ENCODE measurements around the gene KCNK4.

The KCNK4 gene

DNA sequence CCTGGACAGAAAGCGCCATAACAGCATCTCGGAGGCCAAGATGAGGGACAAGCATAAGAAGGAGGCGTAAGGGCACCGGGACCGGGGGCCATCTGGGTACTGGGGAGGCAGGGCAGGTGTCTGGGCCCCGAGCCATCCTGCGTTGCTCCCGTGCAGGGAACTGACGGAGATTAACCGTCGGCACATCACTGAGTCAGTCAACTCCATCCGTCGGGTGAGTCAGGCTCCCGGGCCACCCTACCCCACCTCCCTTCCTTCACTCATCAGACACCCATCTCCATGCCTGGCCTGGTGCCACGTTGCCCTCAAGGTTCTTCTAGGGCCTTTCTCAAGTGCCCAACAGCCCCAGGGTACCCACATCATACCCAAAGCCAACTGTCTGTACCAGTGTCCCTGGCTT lies 24.8 kb upstream of the KCNK4 start:
- in situ Hi-C loops (cut with HindIII; ENCODE audit: low sequenced_read_pairs) = no loop called here

DNA sequence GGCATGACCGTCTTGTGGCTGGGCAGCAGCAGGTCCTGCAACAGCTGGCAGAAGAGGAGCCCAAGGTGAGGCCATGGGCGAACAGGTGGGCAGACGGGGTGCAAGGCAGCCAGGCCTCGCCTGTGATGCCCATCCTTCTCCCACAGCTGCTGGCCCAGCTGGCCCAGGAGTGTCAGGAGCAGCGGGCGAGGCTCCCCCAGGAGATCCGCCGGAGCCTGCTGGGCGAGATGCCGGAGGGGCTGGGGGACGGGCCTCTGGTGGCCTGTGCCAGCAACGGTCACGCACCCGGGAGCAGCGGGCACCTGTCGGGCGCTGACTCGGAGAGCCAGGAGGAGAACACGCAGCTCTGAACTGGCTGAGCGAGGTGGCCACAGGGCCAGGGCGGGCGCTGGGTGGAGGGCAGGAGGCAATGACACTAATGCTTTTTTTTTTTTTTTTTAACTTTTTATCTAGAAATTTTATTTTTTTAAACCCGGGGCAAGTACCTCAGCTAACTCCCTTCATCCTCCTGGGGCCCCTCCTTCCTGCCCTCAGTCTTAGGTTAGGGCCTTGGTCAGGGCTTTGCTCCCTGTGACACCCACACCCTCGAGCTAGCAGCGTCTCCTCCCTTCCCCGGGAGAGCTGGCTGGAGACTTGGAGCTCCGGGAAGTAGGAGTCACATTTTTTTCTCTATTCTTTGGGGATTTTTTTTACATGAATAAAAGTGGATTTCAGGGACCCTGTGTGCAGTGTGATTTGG lies 23.7 kb upstream of the KCNK4 start:
- in situ Hi-C loops (cut with HindIII; ENCODE audit: low sequenced_read_pairs) = no loop called here

DNA sequence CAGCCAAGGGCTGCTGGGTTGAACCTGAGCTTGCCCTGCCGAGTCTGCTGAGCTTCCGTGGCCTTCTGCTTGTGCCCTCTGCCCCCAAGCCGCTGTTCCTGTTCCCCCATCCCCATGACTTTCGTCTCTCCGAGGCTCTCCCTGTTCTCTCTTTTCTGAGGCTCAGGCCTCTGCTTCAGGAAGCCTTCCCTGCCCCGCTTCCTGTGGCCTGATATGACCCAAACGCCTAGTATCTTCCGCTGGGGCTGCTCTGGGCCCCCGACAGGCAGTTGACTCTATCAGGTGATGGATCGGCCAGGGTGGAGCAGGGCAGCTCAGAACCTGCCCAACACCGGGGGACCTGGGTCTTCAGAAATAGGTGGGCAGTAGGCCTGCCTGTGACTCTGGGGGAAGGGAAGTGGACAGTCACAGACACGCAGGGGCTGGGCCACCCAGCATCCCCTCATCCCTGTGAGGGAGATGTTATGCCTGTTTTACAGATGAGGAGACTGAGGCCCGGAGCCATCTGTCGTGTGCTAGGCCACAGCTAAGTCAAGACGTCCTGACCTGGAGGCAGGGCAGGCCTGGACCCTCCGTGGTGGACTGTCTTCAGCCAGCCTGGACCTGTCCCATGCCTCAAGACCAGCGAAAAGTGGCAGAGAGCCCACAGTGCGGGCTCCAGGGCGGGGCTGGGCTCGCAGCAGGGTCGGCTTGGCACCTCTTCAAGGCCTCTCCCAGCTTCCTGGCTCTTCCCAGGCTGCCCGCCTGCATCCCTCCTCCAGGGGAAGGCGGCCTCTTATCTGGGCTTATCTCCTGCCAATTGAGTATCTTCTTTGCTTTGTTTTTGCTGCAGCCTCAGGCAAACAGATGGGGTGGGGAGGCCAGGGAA lies 22.8 kb upstream of the KCNK4 start:
- in situ Hi-C loops (cut with HindIII; ENCODE audit: low sequenced_read_pairs) = no loop called here

DNA sequence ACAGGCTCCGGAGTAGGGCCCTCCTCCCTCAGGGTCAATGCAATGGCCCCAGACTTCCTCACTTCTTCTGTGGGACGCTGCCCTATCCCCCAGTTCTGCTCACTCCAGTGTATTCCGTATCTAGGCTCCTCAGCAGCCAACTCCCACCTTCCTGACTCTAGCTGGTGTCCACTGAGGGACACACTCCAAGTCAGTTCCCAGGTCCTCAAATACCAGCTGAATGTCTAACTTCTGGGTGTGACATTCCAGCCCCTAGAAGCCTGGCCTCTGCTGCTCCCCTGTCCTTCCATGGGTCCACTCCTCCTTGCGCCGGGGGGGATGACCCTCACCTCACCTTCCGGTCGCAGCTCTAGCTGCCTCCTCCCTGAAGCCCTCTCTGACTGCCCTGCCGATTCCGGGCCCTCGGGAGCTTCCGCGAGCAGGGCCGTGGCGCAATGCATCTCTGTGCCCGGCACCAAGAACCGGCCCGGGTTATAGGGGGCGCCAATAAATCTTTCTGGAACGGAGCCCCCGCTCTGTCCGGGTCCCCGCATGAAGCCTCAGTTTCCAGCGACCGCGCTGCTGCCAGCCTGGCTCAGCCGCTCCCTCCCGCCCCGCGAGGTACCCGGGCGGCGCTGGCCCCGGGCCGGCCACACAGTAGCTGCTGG lies 22.1 kb upstream of the KCNK4 start:
- in situ Hi-C loops (cut with HindIII; ENCODE audit: low sequenced_read_pairs) = no loop called here

DNA sequence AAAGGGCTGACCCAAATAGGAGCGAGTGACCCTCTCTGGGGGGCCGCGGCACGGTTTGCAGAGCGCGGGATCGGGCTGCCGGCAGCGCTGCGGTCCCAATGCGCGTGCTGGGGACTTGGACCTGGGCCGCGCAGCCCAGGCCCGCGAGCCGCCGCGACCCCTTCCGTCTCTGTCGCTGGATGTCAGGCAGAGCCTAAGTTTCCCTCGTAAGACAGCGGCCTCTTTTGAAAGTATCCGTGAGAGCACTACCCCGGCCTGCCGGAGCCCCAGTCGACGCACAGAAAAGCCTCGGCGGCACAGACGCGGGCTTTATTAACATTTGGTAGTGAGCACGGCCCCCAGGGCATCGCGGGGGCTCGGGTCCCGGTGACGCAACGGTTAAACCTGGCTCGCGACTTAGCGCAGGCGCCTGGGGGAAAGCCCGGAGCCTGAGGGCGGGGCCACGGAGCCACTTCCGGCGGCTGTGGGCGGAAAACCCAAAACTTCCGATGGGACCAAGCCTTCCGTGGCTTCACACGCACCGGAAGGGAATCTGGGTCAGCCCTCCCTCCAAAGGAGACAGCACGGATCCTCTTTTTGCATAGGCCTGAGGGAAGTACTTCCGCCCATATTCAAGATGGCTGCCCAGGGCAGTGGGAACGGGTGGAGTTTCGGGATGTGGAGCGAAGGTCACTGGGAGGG lies 21.4 kb upstream of the KCNK4 start:
- in situ Hi-C loops (cut with HindIII; ENCODE audit: low sequenced_read_pairs) = loop anchor here (10.0 kb wide), 1 partner anchor 55 kb away; no protein-coding TSS in a partner anchor

DNA sequence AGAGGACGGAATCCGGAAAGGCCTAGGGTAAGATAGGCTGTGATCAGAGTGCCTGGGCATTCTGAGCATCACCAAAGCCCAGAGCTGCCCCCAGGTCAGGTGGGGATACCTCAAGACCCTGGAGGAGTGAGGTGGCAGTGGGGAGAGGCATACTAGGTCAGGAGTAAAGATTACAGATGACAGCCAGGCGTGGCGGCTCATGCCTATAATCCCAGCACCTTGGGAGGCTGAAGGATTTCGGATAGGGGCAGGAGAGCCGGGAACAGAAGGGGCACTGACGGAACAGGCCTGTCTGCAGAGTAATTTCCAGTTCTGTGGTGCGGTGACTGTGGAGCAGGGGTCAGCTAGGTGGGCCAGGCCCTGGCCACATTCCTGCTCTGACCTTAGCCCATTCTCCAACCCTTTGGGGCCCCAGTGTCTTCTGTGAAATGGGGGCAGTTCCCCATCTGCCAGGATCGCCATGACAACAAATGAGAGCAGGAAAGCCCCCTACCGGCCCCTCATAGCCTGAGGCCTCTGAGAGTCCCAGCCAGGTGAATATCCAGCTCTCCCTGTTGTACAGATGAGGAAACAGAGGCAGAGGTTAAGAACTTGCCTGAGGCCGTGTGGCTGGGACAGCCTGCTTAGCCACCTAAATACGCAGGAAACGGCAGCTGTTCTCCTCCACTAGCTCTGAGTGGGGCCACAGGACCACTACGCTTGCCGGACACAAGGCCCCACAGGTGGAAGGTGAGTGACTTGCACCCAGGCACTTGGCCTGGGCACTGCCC lies 15.9 kb upstream of the KCNK4 start:
- in situ Hi-C loops (cut with HindIII; ENCODE audit: low sequenced_read_pairs) = loop anchor here (10.0 kb wide), 1 partner anchor 50 kb away; no protein-coding TSS in a partner anchor

DNA sequence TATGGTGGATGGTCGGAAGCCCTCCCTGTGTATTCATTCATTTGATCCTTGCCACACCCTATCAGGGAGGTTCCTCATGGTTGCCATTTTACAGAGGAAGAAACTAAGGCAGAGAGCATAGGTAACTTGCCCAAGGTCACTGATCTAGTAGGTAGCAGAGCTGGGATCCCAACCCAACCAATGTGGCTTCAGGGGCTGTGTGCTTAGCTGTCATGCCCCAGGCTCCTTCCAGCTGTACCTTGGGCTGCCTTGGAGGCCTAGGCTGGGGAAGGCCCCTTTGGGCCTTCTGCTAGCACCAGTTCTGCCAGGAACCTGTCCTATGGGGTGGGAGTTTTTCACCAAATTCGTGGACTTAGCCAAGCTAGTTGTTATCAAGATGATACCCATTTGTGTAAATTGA lies 15.3 kb upstream of the KCNK4 start:
- in situ Hi-C loops (cut with HindIII; ENCODE audit: low sequenced_read_pairs) = loop anchor here (10.0 kb wide), 1 partner anchor 49 kb away; no protein-coding TSS in a partner anchor

DNA sequence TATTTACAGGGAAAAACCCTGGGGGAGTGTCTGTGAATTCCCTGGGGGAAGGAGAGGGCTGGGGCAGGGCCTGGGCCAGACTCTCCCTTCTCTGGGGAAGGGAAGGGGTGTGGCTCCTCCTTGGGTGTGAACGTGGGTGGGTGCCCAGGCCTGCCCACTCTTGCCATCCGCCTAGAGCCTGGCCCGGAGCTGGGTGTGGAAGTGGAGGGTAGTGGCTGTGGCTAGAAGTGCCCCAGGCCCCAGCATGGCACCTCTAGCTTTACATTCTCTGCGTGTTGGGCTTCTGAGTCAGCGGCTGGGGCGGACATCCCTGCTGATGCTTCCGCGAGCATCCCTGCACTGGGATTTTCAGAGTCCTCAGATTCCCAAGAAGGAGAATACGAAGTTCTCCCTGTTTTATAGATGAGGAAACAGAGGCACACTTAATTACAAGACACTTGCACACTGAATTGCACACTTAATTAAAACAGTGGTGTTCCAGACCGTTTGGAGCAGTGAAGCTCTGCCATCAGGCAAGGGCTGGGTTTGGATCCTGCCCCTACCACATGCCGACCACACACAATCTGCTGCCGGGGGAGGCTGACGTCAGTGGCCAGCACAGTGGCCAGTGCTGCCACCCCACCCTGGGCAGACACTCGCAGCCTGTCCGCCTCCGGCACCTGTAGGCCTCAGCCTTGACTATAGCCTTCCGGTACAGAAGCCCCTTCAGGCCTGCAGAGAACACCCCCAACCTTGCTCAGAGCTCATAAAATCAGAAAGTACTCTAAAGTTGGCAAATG lies 14.3 kb upstream of the KCNK4 start:
- in situ Hi-C loops (cut with HindIII; ENCODE audit: low sequenced_read_pairs) = loop anchor here (10.0 kb wide), 1 partner anchor 48 kb away; no protein-coding TSS in a partner anchor

DNA sequence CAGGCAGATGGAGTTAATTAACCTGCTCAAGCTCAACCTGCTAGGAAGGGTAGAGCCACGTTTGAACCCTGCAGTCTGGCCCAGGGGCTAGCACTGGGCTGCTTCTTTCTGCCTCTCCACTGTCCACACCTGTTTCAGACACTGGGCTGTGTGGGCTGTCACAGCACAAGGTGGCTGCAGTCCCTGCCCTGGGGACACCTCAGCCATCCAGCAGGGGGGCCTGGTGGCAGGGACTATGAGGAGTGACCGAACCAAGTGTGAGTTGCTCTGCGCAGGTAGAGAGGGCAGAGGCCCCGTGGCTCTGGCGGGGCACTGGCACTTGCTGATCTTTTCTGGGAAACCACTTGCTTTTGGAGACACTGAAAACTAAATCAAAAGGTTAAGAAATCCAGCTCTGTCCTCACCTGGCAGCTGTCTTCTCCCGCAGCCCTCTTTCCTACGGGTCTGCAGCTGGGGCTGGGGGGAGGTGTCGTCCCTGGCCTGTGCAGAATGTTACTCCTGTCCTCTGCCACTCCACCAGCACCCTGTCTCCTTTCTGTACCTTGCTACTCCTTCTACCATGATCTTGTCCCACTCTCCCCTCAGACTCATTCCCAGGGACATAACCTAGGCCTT lies 12.4 kb upstream of the KCNK4 start:
- in situ Hi-C loops (cut with HindIII; ENCODE audit: low sequenced_read_pairs) = loop anchor here (10.0 kb wide), 1 partner anchor 46 kb away; no protein-coding TSS in a partner anchor

DNA sequence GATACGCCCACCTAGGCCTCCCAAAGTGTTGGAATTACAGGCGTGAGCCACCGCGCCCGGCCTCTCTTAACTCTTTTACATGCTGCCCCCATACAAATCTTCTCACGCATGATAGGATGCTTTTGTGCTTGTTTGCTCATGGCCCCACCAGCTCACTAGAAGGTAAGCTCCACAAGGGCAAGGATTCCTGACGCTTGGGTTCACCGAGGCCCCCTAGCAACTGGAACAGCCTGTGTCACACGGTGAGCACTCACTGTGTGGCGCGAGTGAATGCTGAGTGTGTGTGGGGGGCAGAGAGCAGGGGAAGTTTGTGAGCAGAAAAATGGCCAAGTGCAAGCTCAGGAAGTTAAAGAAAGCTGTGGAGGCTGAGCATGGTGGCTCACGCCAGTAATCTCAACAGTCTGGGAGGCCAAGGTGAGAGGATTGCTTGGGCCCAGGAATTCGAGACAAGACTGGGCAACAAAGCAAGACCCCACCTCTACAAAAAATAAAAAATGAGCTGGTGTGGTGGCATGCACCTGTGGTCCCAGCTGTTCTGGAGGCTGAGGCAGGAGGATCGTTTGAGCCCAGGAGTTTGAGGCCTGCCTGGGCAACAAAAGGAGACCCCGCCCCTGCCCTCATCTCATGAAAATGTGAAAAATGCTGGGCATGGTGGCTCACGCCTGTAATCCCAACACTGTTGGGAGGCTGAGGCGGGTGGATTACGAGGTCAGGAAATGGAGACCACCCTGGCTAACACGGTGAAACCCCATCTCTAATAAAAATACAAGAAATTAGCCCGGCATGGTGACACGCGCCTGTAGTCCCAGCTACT lies 8.9 kb upstream of the KCNK4 start:
- in situ Hi-C loops (cut with HindIII; ENCODE audit: low sequenced_read_pairs) = no loop called here

DNA sequence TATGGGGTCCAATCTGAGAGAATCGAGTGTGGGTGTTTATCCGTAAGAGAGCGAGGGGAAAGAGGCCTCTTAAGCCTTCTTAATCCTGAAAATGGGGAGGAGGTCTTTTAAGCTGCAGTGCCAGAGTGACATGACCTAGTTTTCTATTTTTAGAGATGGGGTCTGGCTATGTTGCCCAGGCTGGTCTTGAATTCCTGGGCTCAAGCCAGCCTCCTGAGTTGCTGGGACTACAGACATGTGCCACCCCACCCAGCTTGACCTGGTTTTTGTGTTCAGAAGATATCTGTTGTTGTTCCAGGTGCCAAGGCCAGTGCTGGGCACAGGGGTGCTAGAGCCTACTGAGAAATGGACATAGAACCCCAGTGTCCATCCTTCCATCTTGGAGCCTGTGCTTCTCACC lies 8.0 kb upstream of the KCNK4 start:
- in situ Hi-C loops (cut with HindIII; ENCODE audit: low sequenced_read_pairs) = no loop called here

DNA sequence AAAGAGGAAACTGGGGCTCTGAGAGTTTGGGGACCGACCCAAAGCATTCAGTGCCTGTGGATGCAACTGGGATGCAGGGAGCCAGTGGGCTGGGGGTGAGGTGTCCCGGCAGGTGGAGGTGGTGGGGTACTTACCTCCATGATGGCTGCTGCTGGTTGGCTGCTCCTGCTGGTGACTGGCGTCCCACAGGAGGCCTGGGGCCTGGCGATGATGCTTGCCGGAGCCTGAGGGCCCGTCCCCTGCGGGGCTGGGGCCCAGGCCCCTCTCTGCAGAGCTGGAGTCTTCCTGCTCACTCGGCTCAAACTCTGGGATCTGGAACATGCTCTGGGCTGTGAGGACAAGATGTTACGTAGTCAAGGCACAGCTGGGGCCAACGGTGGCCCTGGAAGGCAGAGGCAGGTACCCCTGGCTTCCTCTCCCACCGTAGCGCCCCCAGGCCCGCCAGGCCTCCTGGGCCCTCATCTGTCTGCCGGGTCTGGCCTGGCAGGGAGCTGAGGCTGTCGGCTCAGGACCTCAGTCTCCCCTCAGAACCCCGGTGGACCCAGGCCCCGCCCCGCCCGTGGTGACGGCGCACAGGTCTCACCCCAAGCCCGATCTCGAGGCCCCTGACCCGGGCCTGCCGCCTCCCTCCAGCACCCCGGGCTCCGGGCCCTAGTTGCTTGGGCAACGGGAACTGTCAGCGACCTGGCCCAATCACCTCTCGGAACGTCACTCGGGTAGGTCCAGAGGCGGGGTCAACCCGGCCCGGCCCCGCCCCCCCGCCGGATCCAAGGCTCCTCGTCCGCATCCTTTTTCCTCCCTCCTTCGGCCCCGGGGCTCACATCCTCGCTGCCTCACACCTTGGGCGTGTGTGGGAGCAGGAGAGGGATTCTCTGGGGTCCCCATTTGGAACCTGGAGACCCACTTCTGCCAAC lies 6.8 kb upstream of the KCNK4 start, which contains the start of gene BAD:
BAD (minus strand) TSS at position 618 of the 914 bp plus-strand sequence; CDS start at position 321, 297 bp downstream.
- in situ Hi-C loops (cut with HindIII; ENCODE audit: low sequenced_read_pairs) = no loop called here

DNA sequence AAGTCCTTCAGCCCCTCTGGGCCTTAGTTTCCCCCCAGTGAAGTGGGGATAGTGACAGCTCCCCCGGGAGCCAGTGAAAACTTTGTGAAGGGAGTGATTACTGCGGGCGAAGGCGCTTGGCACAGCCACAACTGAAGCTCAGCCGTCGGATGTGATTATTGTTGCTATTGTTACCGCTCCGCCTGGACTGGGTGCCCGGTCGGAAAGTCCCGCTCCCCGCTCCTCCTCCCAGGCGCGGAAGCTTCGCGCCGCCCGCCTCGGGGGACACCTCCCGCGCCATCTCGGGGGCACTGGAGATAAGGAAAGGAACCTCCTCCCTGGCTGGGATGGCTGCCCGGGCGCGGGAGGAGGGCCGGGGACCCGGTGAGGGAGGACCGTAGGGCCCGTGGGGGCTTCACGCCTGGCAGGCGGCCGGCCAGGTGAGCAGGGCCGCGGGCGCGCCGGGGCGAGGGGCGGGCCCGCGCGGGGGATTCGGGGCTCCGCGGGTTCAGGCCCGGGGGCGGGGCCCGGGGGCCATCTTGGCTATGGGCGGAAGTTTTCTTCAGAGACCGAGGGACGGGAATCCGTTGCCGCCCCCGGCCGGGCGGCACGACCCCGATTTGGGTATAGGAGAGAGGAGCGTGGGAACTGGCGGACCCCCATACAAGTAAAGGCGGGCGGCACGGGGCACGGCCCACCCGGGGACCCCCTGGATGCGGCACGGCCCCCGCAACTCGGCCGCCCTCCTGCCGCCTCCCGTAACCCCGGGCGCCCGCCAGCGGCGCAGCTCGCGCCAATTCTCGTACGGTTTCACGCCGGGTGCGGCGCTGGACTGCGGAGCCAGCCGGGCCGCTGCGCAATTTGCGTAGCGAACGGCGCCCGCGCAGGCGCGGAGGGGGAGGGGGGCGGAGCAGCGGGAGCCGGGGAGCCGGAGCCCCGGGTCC lies 5.9 kb upstream of the KCNK4 start, which contains the start of gene GPR137:
GPR137 (plus strand) TSS at position 887 of the 923 bp plus-strand sequence. CDS start 677 bp downstream, outside the sequence.
- in situ Hi-C loops (cut with HindIII; ENCODE audit: low sequenced_read_pairs) = no loop called here

DNA sequence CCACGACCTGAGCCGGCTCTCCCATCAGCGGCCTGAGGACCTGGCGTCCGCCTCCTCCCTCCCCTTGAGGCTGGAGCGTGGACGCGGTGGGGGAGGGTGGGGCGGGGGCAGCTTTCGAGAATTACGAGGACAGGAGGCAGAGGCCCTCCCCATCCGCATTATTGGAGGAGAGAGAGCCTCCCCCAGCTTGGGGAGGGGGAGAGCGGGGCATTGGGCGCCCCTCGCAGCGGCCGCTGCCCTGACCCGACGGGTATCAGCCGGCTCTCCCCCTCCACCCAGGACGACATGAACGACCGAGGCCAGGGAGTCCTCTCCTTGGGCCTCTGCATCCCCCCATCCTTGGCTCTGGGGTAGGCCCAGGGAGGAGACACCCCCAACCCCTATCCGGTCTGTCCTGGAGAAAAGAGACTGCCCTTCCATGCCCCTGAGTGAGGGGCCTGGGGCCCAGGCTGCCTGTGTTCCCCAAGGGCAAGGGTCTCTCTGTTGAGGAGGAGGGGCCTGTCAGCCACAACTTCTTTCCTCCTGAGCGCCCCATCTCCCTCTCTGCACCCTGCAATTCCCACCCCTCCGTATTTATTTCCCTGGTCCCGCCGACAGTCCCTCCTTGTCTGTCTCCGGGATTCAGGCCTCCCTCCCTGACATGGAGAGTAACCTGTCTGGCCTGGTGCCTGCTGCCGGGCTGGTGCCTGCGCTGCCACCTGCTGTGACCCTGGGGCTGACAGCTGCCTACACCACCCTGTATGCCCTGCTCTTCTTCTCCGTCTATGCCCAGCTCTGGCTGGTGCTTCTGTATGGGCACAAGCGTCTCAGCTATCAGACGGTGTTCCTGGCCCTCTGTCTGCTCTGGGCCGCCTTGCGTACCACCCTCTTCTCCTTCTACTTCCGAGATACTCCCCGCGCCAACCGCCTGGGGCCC lies 5.0 kb upstream of the KCNK4 start:
- in situ Hi-C loops (cut with HindIII; ENCODE audit: low sequenced_read_pairs) = no loop called here

DNA sequence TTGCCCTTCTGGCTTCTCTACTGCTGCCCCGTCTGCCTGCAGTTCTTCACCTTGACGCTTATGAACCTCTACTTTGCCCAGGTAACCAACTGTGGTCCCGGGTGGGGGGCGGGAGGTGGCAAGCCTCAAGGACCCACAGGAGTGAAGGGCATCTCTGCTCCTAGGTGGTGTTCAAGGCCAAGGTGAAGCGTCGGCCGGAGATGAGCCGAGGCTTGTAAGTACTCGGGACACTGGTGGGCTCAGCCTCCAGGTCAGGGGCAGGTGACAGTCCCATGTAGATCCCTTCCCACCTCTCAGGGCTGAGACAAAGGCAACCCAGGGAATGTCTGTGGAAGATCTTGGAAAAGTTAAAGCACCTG lies 4.3 kb upstream of the KCNK4 start:
- in situ Hi-C loops (cut with HindIII; ENCODE audit: low sequenced_read_pairs) = no loop called here
